Measurements from ENCODE around the gene SELENOK.

The SELENOK gene

DNA sequence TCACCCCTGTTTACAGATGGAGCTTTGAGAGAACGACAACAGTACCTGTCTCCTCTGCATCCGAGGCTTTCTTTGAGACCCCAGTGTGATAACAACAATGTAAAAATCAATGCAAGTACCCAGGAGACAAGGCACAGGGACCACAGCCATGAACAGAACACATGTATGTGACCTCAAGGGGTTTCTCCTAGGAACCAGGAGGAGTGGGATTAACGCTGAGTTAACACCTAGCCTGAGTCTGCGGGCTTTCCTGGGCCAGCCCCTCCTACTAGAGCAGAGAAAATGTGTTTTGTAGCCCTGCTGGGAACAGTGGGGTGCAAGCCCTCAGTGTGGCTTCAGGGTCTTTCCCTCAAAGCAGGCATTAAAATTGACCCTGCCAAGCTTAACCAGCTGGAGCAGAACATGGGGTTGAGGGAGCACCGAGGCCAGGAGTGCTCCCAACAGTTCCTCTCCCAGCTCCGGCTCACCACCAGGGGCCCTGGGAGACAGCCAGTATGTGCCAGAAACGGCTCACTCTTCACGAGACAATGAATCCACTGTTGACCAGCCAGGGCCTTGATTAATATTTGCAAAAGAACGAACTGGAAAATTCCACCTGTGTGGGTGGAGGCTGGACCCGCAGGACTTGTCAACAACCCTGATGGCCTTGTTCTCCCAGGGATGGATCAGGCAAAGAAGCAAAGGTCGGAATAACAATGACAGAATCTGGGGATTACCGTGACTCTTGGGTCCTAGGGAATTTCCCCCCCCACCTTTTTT lies 49.0 kb downstream of the SELENOK start:
- no peak for DNase-seq (ENCODE audit: low spot score)

DNA sequence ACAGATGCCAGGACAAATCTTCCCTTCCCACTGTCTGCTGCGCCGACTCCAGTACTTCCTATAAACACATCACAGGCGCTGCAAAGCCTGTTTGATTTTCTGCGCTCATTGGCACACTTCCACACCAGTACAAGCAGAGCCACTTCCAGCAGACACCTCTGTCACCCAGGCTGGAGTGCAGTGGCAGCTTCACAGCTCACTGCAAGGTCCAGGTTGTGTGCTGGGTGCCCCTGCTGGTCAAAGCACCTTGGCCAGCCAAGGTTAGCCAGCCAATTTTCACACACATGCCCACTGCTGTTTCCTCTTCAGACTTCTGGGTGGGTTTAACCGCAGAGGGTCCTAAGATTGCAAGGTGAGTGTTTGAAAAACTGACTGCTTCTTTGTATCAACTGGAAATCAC lies 50.4 kb downstream of the SELENOK start:
- DNase-seq (ENCODE audit: low spot score), result no peak

DNA sequence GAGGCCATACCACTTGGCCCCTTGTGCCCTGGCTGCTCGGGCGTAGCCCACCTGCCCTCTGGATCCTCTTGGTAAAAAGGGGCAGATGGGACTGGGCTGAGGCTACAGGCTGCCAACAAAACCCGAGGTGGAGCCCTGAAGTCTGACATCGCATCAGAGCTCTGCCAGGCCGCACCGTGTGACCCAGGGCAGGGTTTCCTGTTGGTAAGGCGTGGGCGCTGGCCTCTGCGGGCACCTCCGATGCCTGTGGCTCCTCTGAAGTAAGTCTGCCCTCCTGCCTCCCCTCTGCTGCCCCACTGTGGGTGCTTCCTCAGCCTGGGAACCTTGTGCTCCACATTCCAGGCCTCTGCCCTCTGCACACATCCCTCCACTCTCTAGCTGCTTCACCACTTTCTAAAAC lies 54.3 kb downstream of the SELENOK start:
- DNase-seq (ENCODE audit: low spot score), result no peak

DNA sequence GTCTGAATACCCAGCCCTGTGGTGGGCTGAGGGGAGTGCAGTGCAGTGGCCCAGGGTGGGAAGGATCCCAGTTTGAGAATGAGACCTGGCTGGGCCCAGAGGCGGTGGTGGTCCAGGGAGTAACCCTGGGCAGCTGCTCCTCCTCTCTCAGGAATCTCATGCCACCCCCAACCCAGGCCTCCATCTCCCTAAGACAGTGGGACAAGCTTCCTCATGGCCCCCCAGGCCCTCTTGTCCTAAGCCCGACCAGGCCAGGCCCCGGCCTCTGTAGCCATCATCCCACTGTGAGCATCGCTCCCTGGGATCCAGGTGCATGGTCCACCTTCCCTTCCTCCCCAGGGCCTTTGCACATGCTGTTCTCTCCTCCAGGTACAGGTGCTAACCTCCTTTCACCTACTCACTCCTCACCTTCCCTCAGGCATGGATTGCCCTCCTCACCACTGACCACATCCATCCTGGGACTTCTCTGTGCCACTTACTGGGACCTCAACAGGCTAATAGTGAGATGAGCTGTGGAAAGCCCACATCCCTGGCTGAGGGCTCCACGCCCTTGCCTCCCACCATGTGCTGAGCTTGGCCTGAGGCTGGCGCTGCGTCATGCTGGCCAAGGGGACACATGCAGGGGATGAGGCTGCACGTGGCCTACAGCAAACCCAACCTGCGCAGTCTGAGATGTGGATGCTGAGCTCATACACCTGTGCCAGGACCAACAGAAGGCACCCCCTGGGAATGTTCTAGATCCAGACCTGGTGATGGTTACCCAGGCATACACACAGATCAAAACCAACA lies 55.4 kb downstream of the SELENOK start:
- no peak for DNase-seq (ENCODE audit: low spot score)

DNA sequence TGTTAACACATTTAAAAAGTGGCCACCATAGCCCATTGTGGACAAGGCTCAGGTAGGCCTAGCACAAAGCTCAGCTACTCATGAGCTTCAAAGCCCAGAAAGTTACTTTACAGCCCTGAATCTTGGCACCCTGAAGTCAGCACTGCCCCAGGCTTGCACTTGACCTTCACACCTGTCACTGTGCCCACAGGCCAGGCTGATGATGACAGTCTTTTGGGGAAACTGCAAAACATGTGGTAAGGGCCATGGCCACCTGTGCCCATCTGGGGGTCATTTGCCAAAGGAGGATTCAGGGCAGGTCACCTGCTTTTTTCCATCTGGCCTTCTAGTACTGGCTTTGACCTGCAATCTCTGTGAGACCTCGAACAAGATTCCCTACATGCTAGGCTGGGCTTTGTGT lies 56.4 kb downstream of the SELENOK start:
- no peak for DNase-seq (ENCODE audit: low spot score)

DNA sequence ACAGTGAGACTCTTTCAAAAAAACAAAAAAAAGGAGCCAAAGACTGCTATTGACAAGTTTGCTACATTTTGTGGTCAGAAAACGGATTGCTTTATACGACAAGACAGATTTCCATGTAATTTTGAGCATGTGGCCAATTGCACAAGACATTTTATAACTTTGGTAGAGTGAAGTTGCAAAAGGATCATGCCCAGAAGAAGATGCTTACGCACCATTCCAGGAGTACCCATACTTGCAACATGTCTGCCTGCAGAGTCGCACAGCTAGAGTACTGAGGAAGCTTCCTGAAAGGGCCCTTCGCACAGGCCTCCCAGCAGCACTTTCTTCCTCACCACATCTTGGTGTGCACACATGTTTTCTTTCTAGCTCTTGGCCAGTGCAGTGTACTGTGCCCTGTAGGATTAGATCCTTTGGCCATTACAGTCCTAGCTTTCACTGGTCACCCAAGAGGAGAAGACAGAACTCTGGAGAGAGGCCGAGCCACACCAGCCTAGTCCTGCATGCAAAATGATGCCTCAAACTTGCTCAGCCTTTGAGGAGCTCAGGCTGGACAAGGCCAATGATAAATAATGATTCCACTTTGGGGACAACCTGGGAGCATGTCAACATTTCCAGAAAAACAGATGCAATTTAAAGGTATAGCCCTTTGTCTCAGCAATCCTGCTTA lies 57.1 kb downstream of the SELENOK start:
- no peak for DNase-seq (ENCODE audit: low spot score)
